Heart left ventricle (tissue), 13 donors: ENCODE data around the gene EFS.

Experiments used
- POLR2A ChIP-seq, 2 donors: fragments of 450-650 bp; IDR thresholded peaks; one replicate each; pipeline ENCODE4 v1.6.1; 2017; ENCODE audit warnings: antibody characterized with exemption in 2 of 2, mild to moderate bottlenecking in 2 of 2, moderate library complexity in 2 of 2
- TF ChIP-seq, protein P1 (sequence below), 12 donors: fragments of 200-600 bp; sonication (generic) in 4 of 12; IDR thresholded peaks; one replicate each; pipeline versions ENCODE4 v1.5.0 to v1.8.0; 2018 to 2022; ENCODE audit warnings: antibody characterized with exemption in 12 of 12, mild to moderate bottlenecking in 5 of 12
- donor health status: ischemic (EF 13 %, LVEDD 7.1; RV severe dilation, severe dysfunction).
- donor health status: DM: no; HTN: yes; CAD: no.
- donor health status: DM: no; HTN: no; CAD: no.
- donor health status: ischemic (EF 25% LVEDD 6.9; RV normal size, moderate dysfunction).
- donor health status: ischemic (EF 25% LVEDD 5.7; RV mildly dilated, moderate dysfunction).
- donor health status: ischemic (EF 35%, LVEDD 5.7; RV mildly dilated, moderate dysfunction).
- donor health status: nonischemic (EF 11% LVEDD 7.7; RV severe dilation, severe dysfunction).
- donor health status: DM: yes; HTN: yes; CAD: no.
- donor health status: PGD.
- donor health status: ischemic (EF 29% LVEDD 5.4; RV normal size, mild dysfunction).
- donor health status: nonischemic (EF 23%, LVEDD 6.1; RV moderate dilation, normal function).

GRCh38 chr14:23405516-23406025, 40.6 kb upstream of the EFS start:
- TF ChIP-seq, protein P1, sequence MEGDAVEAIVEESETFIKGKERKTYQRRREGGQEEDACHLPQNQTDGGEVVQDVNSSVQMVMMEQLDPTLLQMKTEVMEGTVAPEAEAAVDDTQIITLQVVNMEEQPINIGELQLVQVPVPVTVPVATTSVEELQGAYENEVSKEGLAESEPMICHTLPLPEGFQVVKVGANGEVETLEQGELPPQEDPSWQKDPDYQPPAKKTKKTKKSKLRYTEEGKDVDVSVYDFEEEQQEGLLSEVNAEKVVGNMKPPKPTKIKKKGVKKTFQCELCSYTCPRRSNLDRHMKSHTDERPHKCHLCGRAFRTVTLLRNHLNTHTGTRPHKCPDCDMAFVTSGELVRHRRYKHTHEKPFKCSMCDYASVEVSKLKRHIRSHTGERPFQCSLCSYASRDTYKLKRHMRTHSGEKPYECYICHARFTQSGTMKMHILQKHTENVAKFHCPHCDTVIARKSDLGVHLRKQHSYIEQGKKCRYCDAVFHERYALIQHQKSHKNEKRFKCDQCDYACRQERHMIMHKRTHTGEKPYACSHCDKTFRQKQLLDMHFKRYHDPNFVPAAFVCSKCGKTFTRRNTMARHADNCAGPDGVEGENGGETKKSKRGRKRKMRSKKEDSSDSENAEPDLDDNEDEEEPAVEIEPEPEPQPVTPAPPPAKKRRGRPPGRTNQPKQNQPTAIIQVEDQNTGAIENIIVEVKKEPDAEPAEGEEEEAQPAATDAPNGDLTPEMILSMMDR (IDR thresholded peaks at IDR 0.05), result no peak
- no peak for TF ChIP-seq POLR2A (IDR thresholded peaks at IDR 0.05)
